ENCODE measurements around the gene TGM4. TPM values are rescaled to one million over a fixed set of nuclear protein-coding genes. Genes with fewer than 3 reads are reported as not detected.
A peak's percentile ranks its signal among the peaks of the same experiment; 100 is the strongest.

TGM4 gene
- total RNA-seq, 1 donor from 2014 or later = not detected

DNA sequence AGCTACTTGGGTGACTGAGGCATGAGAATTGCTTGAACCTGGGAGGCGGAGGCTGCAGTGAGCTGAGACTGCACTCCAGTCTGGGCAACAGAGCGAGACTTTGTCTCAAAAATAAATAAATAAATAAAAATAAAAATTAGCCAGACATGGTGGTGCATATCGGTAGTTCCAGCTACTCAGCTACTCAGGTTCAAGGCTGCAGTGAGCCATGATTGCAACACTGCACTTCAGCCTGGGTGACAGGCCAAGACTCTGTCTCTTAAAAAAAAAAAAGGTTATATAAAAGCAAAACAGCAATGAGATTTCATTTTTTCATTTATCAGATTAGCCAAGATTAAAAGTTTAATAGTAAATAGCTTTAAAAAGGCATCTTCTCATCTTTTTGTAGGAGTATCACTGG lies 2.9 kb downstream of the TGM4 start:
- ATAC-seq = peak; percentile 62
- DNase-seq (ENCODE audit: low spot score) = no peak

GRCh38 chr3:44880284-44880683 lies 5.9 kb downstream of the TGM4 start:
- DNase-seq (ENCODE audit: low spot score) (no peak), ATAC-seq (no peak)

GRCh38 chr3:44883213-44883955 lies 9.0 kb downstream of the TGM4 start:
- DNase-seq (ENCODE audit: low spot score) (no peak), ATAC-seq (no peak)

- DNase-seq (ENCODE audit: low spot score) (no peak), ATAC-seq (no peak)
Measured at GRCh38 chr3:44883999-44884431, 9.6 kb downstream of the TGM4 start.

- no peak for DNase-seq (ENCODE audit: low spot score)
- no peak for ATAC-seq
Measured at GRCh38 chr3:44885618-44886017, 11.2 kb downstream of the TGM4 start.

GRCh38 chr3:44886561-44886960 lies 12.2 kb downstream of the TGM4 start:
- DNase-seq (ENCODE audit: low spot score) (no peak), ATAC-seq (no peak)

GRCh38 chr3:44887101-44887500 lies 12.7 kb downstream of the TGM4 start:
- DNase-seq (ENCODE audit: low spot score) (no peak), ATAC-seq (no peak)

- no peak for DNase-seq (ENCODE audit: low spot score)
- no peak for ATAC-seq
Measured at GRCh38 chr3:44890258-44890657, 15.8 kb downstream of the TGM4 start.

GRCh38 chr3:44890852-44891251 lies 16.4 kb downstream of the TGM4 start:
- ATAC-seq = no peak
- DNase-seq (ENCODE audit: low spot score) = no peak

GRCh38 chr3:44892689-44893088 lies 18.3 kb downstream of the TGM4 start:
- no peak for ATAC-seq
- DNase-seq (ENCODE audit: low spot score) = no peak

- ATAC-seq (no peak), DNase-seq (ENCODE audit: low spot score) (no peak)
Measured at GRCh38 chr3:44893097-44893496, 18.7 kb downstream of the TGM4 start.

GRCh38 chr3:44894485-44894884 lies 20.1 kb downstream of the TGM4 start:
- no peak for ATAC-seq
- DNase-seq (ENCODE audit: low spot score) = no peak

DNA sequence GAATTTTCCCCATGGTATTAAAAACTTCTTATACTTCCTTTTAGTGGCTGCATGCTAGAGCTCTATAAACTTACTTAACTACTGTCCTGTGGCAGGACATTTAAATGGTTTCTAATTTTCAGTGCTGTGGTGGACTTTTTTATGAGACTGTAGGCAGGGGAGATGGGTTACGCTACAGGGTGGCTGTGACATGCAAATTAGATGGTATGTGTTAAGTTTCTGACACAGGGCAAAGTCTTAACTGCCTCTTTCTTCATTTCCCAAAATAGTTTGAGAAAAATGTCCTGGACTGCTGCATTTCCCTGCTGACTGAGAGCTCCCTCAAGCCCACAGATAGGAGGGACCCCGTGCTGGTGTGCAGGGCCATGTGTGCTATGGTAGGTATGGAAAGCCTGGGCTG lies 22.0 kb downstream of the TGM4 start:
- ATAC-seq (no peak), DNase-seq (ENCODE audit: low spot score) (no peak)

GRCh38 chr3:44899683-44900367 lies 25.4 kb downstream of the TGM4 start:
- ATAC-seq = no peak

GRCh38 chr3:44902628-44903027 lies 28.2 kb downstream of the TGM4 start:
- DNase-seq (ENCODE audit: low spot score) = no peak
- ATAC-seq = peak; percentile 29

More at GRCh38 chr3:44899683-44900367, 25.4 kb downstream of the TGM4 start:
- DNase-seq (ENCODE audit: low spot score) = no peak

DNA sequence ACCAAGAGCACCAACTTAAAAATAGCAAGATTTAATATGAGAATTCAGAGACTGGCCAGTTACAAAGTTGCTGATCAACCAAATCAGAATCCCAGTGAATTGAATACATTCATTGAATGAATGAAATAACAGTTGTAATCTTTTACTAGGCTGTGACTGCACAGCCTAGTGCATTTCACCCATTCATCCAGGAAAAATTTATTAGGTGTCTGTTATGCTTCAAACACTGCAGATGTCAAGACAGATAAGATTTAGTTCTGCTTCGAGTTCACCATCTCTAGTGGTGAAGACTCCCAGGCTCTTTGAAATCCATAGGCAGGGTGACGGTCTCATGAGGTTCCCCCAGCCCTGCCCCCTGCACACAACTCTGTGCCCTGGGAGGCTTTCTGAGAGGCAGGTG lies 28.9 kb downstream of the TGM4 start:
- DNase-seq (ENCODE audit: low spot score) (no peak), ATAC-seq (no peak)

DNA sequence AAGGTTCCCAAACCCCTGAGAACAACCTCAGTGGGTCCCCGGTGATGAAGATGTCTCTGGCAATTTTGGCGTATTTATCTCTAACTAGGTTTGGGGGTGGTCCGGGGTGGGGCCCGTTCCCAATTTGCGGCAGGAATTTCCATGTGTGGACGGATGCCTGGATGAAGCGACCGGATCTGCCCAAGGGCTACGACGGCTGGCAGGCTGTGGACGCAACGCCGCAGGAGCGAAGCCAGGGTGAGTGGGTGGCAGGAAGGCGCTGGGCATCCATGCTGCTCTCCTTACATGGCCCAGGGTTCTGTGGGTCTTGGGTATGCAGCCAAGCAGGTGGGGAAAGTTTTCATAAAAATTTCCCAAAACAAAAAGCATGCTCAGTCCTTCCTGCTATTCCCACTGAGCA lies 29.3 kb downstream of the TGM4 start:
- ATAC-seq = no peak
- no peak for DNase-seq (ENCODE audit: low spot score)

DNA sequence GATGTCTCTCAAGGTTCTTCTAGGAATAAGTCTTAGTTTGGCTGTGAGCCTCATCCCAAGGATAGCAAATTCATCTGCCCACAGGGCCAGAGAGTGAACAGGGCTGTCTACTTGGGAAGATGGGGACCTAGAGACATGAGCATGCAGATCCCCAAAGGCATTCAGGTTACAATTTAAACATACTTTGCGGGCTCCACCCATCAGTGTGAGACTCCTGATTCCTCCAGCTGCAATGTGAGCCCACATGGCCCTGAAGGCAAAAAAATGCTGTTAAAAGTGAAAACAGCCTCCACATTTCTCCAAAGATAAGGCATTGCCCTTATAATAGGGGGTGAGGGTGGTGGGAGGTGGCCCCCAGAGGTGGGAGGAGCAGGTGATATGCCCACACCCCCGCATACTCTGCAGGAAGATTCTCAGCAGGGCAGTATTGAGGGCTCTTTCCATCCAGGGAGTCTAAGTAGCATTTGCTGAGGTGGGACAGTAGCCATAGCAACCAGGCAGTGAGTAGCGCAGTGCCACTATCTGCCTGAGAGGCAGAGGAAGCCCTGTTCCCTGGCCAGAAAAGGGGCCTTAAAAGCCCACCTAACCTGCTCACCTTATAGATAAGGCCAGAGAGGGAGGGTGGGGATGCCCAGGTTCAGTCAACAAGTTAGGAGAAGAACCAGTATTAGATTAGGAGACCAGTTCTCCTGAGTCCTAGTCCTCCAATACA lies 31.2 kb downstream of the TGM4 start:
- ATAC-seq (no peak), DNase-seq (ENCODE audit: low spot score) (no peak)

- ATAC-seq (no peak), DNase-seq (ENCODE audit: low spot score) (no peak)
Measured at GRCh38 chr3:44906997-44907396, 32.6 kb downstream of the TGM4 start.

DNA sequence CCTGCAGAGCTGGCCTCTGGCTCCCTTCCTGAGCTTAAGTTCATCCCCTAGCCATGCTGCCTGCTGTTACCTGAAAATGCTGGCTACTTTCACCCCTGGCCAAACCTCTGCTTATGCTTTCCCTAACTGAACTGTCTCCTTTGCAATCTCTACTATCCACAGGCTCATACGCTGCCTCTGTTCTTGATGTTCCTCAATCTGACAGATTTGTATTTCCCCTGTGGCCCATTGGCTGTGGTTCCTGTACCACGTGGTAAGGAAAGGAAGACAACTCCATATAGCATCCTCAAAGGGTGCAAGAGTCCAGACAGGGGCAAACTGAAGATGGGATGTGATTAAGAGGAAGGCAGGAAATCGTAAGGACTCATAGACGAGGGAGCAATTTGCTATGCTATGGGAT lies 33.2 kb downstream of the TGM4 start:
- DNase-seq (ENCODE audit: low spot score) (no peak), ATAC-seq (no peak)

GRCh38 chr3:44909063-44909462 lies 34.7 kb downstream of the TGM4 start:
- ATAC-seq (no peak), DNase-seq (ENCODE audit: low spot score) (no peak)

DNA sequence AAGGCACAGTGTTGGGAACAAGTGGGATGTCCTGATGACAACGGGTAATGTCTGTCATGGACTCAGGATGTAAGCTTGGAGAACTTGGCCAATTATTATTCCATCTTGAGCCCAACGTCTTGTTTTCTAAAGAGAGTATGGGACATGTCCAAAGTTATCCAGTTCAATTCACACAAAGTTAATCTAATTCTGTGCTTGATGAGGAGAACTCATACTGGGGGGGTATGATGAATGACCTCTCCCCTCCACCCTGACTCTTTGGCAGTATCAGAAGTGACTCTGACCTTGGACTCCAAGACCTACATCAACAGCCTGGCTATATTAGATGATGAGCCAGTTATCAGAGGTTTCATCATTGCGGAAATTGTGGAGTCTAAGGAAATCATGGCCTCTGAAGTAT lies 36.3 kb downstream of the TGM4 start:
- ATAC-seq (no peak), DNase-seq (ENCODE audit: low spot score) (no peak)

Data from left lobe of liver (tissue), 2 donors.